Measurements from ENCODE around the gene WIPF2.

WIPF2 gene

DNA sequence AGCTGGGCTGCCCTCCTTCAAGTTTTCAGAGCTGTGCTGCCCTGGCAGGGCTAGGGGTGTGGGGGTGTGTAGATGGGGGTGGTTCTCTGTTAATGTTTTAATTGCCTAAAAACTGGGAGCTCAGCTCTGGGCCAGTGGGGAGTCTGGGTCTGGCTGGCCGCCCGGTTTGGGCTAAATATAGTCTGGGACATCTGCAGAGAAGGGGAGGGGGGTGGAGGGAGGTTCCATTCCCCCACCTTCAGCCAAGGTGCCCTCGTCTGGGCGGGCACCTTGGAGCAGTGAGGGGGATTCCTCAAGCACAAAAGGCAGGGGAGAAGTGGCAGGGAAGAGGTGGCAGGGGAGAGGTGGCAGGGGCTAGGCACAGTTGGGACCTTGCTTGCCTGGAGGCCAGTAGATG lies 102.9 kb downstream of the WIPF2 start:
- H3K27ac ChIP-seq = no peak overlapping the region
- TF ChIP-seq, protein P1, sequence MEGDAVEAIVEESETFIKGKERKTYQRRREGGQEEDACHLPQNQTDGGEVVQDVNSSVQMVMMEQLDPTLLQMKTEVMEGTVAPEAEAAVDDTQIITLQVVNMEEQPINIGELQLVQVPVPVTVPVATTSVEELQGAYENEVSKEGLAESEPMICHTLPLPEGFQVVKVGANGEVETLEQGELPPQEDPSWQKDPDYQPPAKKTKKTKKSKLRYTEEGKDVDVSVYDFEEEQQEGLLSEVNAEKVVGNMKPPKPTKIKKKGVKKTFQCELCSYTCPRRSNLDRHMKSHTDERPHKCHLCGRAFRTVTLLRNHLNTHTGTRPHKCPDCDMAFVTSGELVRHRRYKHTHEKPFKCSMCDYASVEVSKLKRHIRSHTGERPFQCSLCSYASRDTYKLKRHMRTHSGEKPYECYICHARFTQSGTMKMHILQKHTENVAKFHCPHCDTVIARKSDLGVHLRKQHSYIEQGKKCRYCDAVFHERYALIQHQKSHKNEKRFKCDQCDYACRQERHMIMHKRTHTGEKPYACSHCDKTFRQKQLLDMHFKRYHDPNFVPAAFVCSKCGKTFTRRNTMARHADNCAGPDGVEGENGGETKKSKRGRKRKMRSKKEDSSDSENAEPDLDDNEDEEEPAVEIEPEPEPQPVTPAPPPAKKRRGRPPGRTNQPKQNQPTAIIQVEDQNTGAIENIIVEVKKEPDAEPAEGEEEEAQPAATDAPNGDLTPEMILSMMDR (conservative IDR thresholded peaks at IDR 0.05) = no peak
- TF ChIP-seq ZFX (IDR thresholded peaks at IDR 0.05) = no peak

DNA sequence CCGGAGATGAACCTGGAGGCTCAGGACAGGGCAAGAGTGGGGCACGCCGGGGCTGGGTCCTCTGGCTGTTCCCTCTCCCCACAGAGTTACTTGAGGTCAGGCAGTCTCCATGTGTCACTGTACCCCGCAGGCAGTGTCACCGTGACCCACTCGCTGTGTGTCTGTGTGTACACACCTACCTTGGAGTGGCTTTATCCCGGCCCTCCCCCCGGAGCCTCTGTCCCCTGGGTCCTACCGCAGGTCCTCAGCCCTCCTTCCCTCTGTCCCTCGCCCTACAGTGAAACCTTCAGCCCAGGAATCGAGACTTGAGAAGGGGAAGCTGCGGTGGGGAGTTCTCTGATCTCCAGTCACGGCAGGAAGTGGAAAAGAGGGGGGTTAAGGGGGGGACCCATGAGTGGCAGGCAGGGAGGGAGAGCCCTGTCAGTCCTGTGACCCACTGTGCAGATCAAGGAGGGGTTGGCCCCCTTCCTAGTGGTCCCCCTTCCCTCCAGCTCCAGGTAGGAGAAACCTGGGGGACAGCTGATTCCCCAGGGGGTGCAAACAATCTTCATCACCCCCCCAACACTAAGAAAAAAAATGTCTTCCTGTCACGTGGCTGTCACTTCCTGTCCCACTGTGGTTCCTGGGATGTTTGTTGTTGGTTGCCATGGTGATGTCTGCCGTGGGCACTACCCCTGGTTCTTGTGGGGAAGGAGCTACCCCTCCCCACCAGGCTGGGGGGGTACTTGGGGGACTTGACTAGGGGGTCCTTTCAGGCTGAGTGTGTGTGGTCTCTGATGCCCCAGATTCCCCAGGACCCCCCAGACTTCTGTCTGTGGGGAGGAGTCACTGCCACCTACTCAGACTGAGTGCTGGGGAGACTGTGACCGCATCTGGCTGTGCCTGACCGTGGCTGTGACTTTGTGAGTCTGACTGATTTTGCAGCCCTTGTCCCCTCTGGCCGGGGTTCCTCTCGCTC lies 103.5 kb downstream of the WIPF2 start:
- H3K27ac ChIP-seq = no peak overlapping the region
- TF ChIP-seq, protein P1 (conservative IDR thresholded peaks at IDR 0.05) = no peak
- no peak for TF ChIP-seq ZFX (IDR thresholded peaks at IDR 0.05)

DNA sequence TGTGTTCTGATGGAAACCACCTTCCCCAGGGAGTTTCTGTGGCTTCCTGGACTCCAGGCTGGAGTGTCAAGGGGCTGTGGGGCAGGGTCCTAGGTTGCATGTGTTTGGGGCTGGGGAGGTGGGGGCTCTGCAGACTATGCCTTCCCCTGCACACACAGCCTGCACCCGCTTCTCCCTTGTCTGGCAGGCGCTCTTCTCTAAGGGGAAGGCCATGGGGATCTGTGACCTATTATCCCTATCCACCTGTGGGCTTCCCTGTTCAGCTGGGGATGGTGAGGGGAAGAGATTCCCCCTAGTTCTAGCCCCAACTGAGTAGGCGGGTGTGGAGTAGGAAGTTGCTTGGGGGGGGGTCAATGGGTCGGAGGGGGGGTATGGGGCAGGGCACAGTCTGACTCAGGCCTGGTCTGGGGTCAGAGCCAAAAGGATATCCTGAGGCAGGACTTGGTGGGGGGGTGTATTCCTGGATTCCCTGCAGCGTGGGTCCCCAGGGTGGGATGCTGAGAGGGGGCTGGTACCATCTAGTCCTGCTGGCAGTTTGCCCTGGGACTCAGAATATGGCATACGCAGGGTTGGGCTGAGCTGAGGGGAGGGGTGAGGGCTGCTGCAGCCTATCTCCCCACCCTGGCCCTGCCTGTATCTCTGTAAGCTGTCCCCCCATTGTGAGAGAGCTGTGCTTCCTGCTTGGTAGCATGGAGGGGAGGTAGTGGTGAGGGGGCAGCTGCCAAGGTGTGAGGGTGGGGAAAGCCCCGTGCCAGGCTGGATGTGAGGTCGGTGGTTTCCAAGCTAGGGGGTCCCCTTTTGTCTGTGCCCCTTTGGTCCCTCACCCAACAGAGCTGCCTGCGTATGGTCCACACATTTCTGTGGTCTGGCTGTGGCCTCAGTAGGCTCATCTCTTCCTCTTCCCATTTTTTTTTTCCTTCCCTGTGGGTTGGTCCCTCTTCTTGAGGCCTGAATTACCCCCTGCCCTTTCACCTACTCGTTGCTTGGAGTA lies 104.6 kb downstream of the WIPF2 start:
- no peak overlapping the region for H3K27ac ChIP-seq
- TF ChIP-seq, protein P1 (conservative IDR thresholded peaks at IDR 0.05) = no peak
- no peak for TF ChIP-seq ZFX (IDR thresholded peaks at IDR 0.05)

DNA sequence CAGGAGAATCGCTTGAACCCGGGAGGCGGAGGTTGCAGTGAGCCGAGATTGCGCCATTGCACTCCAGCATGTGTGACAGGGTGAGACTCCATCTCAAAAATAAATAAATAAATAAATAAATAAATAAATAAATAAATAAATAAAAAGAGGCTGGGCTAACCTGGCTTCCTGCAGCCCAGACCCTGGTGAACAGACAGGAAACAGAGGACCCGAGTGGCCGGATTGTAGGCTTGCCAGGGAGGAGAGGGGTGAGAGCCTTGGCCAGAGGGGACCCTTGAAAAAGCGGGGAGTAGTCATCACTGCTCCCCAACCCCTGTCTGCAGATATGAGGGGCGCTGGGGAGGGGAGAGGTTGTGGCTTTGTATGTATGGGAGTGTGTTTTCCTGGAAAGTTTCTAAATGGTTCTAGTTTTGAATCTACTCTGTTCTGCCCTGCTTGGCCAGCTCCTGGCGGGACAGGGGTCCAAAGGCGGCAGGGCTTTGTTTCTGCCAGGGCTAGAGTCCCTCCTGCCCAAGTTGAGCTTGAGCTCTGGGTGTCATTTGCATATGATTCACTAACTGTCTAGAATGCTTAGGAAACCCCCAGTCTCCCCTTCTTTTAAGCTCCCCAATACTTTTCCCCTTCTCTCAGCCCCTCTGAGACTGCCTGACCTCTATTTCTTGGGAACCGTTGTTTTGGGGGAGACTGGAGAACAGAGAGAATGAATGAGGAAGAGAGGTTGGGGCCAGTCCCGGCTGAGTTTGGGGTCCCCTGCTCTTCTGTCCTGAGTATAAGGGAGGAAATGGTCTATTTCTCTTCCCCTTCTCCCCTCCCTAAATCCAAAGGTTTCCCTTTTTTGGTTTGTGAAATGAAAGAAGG lies 106.3 kb downstream of the WIPF2 start:
- TF ChIP-seq, protein P1 (conservative IDR thresholded peaks at IDR 0.05) = no peak
- no peak for TF ChIP-seq ZFX (IDR thresholded peaks at IDR 0.05)
- no peak overlapping the region for H3K27ac ChIP-seq

DNA sequence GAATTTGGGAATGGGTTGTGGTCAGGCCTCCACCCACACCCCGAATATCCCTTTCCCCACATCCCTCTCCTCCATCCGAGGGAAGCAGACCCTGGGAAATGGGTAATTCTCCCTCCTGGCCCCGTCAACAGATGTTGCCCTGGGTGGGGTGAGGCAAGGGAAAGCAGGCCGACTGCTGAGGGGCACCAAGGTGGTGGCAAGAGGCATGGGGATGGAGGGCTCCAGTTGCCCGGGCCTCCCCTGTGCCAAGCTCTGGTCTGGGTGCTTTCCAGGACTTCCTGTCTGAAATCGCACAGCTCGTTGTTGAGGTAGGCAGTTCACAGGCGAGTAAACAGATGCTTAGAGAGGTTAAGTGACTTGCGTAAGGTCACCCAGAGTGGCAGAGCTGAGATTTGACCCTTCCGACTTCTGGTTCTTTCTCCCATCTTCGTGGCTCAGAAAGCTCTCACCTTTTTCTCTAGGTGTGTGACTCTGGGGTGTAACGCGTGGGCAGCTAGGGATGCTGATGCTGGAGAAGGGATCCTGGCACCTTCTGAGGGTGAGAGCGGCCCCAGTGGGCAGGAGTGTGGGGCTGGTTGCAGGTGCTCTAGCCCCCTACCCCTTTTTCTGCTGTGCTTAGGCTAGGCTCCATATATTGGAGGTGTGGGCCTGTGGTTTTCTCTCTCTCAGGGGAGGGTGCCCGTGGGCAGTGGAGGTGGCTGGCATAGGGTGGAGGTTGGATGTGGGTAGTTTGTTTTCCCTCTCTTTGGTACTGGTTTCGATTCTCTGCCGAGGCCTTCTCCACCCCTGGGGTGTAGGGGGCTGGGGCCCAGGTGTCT lies 107.1 kb downstream of the WIPF2 start:
- TF ChIP-seq, protein P1 (conservative IDR thresholded peaks at IDR 0.05) = no peak
- no peak for TF ChIP-seq ZFX (IDR thresholded peaks at IDR 0.05)
- H3K27ac ChIP-seq = no peak overlapping the region

DNA sequence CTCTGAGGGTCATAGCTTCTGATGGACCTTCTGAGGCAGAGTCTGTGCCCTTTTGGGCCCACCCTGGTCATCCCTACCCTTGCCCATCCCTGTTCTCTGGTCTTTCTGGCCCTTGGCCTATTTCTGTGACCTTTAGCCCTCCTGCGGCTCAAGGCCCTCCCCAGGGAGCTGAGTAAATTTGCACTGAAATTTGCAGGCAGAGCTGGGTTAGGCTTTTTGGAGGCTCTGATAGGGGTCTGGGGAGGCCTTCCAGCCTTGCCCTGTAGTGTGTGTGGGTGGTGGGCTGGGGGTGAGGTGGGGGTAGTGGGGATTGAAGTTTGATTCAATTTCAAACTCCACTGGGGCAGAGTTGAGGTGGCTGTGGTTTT lies 107.7 kb downstream of the WIPF2 start:
- no peak for TF ChIP-seq ZFX (IDR thresholded peaks at IDR 0.05)
- TF ChIP-seq, protein P1 (conservative IDR thresholded peaks at IDR 0.05) = no peak
- no peak overlapping the region for H3K27ac ChIP-seq

Data from C4-2B (cell line).